M059J (cell line): ENCODE results near the gene RNU6-1. TPM values are rescaled to one million over a fixed set of nuclear protein-coding genes. Genes with fewer than 3 reads are reported as not detected.

ENCODE experiments used
- DNase-seq: peaks from one replicate; pipeline ENCODE4 v3.0.0-alpha.2; 2012; ENCODE audit warnings: low read depth
- total RNA-seq: library from RNA; depleted of rRNA; stranded (reverse); fragments of >200 nt; shearing (Covaris generic); gene quantifications from 2 replicates; pipeline ENCODE4 v1.2.3, GENCODE V29; 2014; rRNA removed

Gene RNU6-1
- total RNA-seq, 1 experiment from 2014 or later: not detected

GRCh38 chr15:67801926-67802914, 37.6 kb downstream of the RNU6-1 start:
- no peak for DNase-seq

GRCh38 chr15:67801142-67801541, 38.7 kb downstream of the RNU6-1 start:
- DNase-seq: no peak

- no peak for DNase-seq
These were observed 40.0 kb downstream of the RNU6-1 start for GRCh38 chr15:67799801-67800205.

- DNase-seq: no peak
These were observed 43.4 kb downstream of the RNU6-1 start for GRCh38 chr15:67796196-67797127.

GRCh38 chr15:67794832-67795574, 44.8 kb downstream of the RNU6-1 start:
- no peak for DNase-seq

- peak; percentile 65 for DNase-seq
These were observed 47.4 kb downstream of the RNU6-1 start for GRCh38 chr15:67792250-67792942.

GRCh38 chr15:67790610-67791319, 49.1 kb downstream of the RNU6-1 start:
- DNase-seq: no peak

Other genes starting within 250 kb of the RNU6-1 start
- 0.12 and 0.17 TPM in 2 replicates for gene SKOR1, start 14.5 kb downstream of the RNU6-1 start, total RNA-seq
- 35.6 and 42.1 TPM in 2 replicates for gene PIAS1, start 214.3 kb upstream of the RNU6-1 start, total RNA-seq